ENCODE data around the gene MYH14.

GRCh38 chr19:50288954-50289353 is 85.5 kb downstream of the MYH14 start:
- TF ChIP-seq CTCF (IDR thresholded peaks at IDR 0.05; ENCODE audit: insufficient read depth, low read length, poor library complexity, severe bottlenecking) (no peak), EZH2phosphoT487 (conservative IDR thresholded peaks at IDR 0.05; ENCODE audit: low read length) (no peak)
